ENCODE results near the gene C4orf50.

The C4orf50 gene

GRCh38 chr4:5874811-5875449 is 143.3 kb downstream of the C4orf50 start:
- H4K20me1 ChIP-seq (ENCODE audit: insufficient read depth, low read length, poor library complexity, severe bottlenecking): no peaks in the 10 kb centered on the region

GRCh38 chr4:5870701-5871100 is 147.5 kb downstream of the C4orf50 start:
- H3F3A ChIP-seq (ENCODE audit: low read depth): no peaks in the 10 kb centered on the region

More at GRCh38 chr4:5874811-5875449, 143.3 kb downstream of the C4orf50 start:
- Histone ChIP-seq H3K27me3 (ENCODE audit: insufficient read depth, low read length, poor library complexity, severe bottlenecking) (no peaks in the 10 kb centered on the region), H3K36me3 (ENCODE audit: insufficient read depth, low read length) (no peaks in the 10 kb centered on the region), H3K79me2 (ENCODE audit: insufficient read depth, low read length) (no peaks in the 10 kb centered on the region), H3K9me3 (ENCODE audit: insufficient read depth, low read depth, low read length) (no peaks in the 10 kb centered on the region), H3K9ac (ENCODE audit: low read depth, low read length, poor library complexity, severe bottlenecking) (no peak overlapping the region), H3F3A (ENCODE audit: low read depth) (no peaks in the 10 kb centered on the region), H3K4me2 (ENCODE audit: low read depth, low read length, poor library complexity, severe bottlenecking) (no peak overlapping the region), H2AFZ (ENCODE audit: low read length) (no peak overlapping the region), H3K4me3 (ENCODE audit: low read length, poor library complexity, severe bottlenecking) (no peak overlapping the region), H3K9me2 (replicated peaks; ENCODE audit: low read depth, low read length) (no peaks in the 10 kb centered on the region), H3K4me1 (ENCODE audit: insufficient read depth, low read length, poor library complexity, severe bottlenecking) (no peaks in the 10 kb centered on the region)
- TF ChIP-seq CTCF (conservative IDR thresholded peaks at IDR 0.05; ENCODE audit: low read length) (no peak), EZH2phosphoT487 (IDR thresholded peaks at IDR 0.05; ENCODE audit: borderline replicate concordance) (no peak)

GRCh38 chr4:5869966-5870619 is 148.1 kb downstream of the C4orf50 start:
- no peak overlapping the region for H3K4me2 ChIP-seq (ENCODE audit: low read depth, low read length, poor library complexity, severe bottlenecking)
- no peak overlapping the region for H2AFZ ChIP-seq (ENCODE audit: low read length)
- no peak overlapping the region for H3K4me3 ChIP-seq (ENCODE audit: low read length, poor library complexity, severe bottlenecking)
- no peaks in the 10 kb centered on the region for H3K27me3 ChIP-seq (ENCODE audit: insufficient read depth, low read length, poor library complexity, severe bottlenecking)
- H3K4me1 ChIP-seq (ENCODE audit: insufficient read depth, low read length, poor library complexity, severe bottlenecking): peaks cover 23% of the 10 kb centered on the region
- no peaks in the 10 kb centered on the region for H3K9me2 ChIP-seq (replicated peaks; ENCODE audit: low read depth, low read length)
- TF ChIP-seq CTCF (conservative IDR thresholded peaks at IDR 0.05; ENCODE audit: low read length) (no peak), EZH2phosphoT487 (IDR thresholded peaks at IDR 0.05; ENCODE audit: borderline replicate concordance) (no peak)
- H3K79me2 ChIP-seq (ENCODE audit: insufficient read depth, low read length): no peaks in the 10 kb centered on the region
- H3F3A ChIP-seq (ENCODE audit: low read depth): no peaks in the 10 kb centered on the region
- no peak overlapping the region for H3K9ac ChIP-seq (ENCODE audit: low read depth, low read length, poor library complexity, severe bottlenecking)
- no peaks in the 10 kb centered on the region for H4K20me1 ChIP-seq (ENCODE audit: insufficient read depth, low read length, poor library complexity, severe bottlenecking)
- H3K36me3 ChIP-seq (ENCODE audit: insufficient read depth, low read length): no peaks in the 10 kb centered on the region
- no peaks in the 10 kb centered on the region for H3K9me3 ChIP-seq (ENCODE audit: insufficient read depth, low read depth, low read length)

More at GRCh38 chr4:5870701-5871100, 147.5 kb downstream of the C4orf50 start:
- Histone ChIP-seq H4K20me1 (ENCODE audit: insufficient read depth, low read length, poor library complexity, severe bottlenecking) (no peaks in the 10 kb centered on the region), H3K36me3 (ENCODE audit: insufficient read depth, low read length) (no peaks in the 10 kb centered on the region), H3K9me2 (replicated peaks; ENCODE audit: low read depth, low read length) (no peaks in the 10 kb centered on the region), H3K9ac (ENCODE audit: low read depth, low read length, poor library complexity, severe bottlenecking) (no peak overlapping the region), H3K4me2 (ENCODE audit: low read depth, low read length, poor library complexity, severe bottlenecking) (no peak overlapping the region), H3K9me3 (ENCODE audit: insufficient read depth, low read depth, low read length) (no peaks in the 10 kb centered on the region), H3K27me3 (ENCODE audit: insufficient read depth, low read length, poor library complexity, severe bottlenecking) (no peaks in the 10 kb centered on the region), H3K4me1 (ENCODE audit: insufficient read depth, low read length, poor library complexity, severe bottlenecking) (peaks cover 16% of the 10 kb centered on the region), H3K4me3 (ENCODE audit: low read length, poor library complexity, severe bottlenecking) (no peak overlapping the region), H3K79me2 (ENCODE audit: insufficient read depth, low read length) (no peaks in the 10 kb centered on the region), H2AFZ (ENCODE audit: low read length) (no peak overlapping the region)
- TF ChIP-seq CTCF (conservative IDR thresholded peaks at IDR 0.05; ENCODE audit: low read length): no peak
- no peak for TF ChIP-seq EZH2phosphoT487 (IDR thresholded peaks at IDR 0.05; ENCODE audit: borderline replicate concordance)

Measured in Loucy (cell line).